ENCODE results near the gene NELFCD. TPM values are rescaled to one million over a fixed set of nuclear protein-coding genes. Genes with fewer than 3 reads are reported as not detected.
A peak's percentile ranks its signal among the peaks of the same experiment; 100 is the strongest.

The NELFCD gene
- polyA plus RNA-seq, 1 of the 3 experiments (the other 2 are of a cell fraction), result 90.0 TPM

DNA sequence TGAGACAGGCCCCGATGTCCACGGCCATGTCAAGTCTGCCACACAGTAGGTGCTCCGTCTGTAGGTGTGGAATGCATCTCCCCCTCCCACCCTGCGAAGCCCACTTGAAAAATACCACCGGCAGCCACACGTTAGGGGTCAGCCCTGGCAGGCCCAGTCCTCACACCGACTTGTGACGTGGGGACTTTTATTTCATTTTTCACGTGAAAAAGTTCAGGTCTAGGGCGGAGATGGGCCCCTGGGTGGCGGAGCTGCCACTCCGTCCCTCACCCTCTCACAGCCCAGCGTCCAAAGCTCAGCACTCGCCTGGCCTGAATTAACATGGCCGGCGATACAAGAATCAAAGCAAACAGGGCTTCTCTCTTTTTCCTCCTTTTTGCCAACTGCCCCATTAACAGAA lies 34.4 kb downstream of the NELFCD start:
- 98% methylated on average over 16 of the region's 16 CpGs for WGBS (ENCODE audit: low lambda C conversion rate)
- Histone ChIP-seq H3F3A (replicated peaks; ENCODE audit: insufficient read depth) (peaks cover 12% of the 10 kb centered on the region), H3K4me2 (no peak overlapping the region), H3K9ac (no peak overlapping the region), H3K27me3 (ENCODE audit: insufficient read depth) (no peaks in the 10 kb centered on the region), H3K9me2 (no peaks in the 10 kb centered on the region), H3K4me3 (ENCODE audit: low read depth in 2 of 2, low read length in 1 of 2) (no peak overlapping the region), H3K9me3 (no peaks in the 10 kb centered on the region), H3K79me2 (ENCODE audit: insufficient read depth) (peaks cover 9% of the 10 kb centered on the region; the same call in 1 of the 2 replicates), H3K27ac (ENCODE audit: low read depth in 2 of 2, low read length in 1 of 2) (peak overlapping the region in 1 of 2 experiments; percentile 64; a peak in 1 of 4 replicates), H3K4me1 (ENCODE audit: control insufficient read depth in 1 of 2, insufficient read depth in 2 of 2, low read depth in 1 of 2, low read length in 1 of 2) (peaks cover 24 to 47% of the 10 kb centered on the region in 2 experiments; a peak in 3 of 4 replicates), H2AFZ (ENCODE audit: low read depth) (no peak overlapping the region), H3K36me3 (replicated peaks in 1 of 2; ENCODE audit: control insufficient read depth in 1 of 2, insufficient read depth in 2 of 2, low read length in 1 of 2) (no peaks in the 10 kb centered on the region), H4K20me1 (ENCODE audit: insufficient read depth) (no peaks in the 10 kb centered on the region)
- DNase-seq, result no peak
- POLR2A ChIA-PET, result interaction anchor here (0.9 to 1.7 kb wide), 2 partner anchors 14 to 35 kb away, joined by 3 to 5 read pairs; no protein-coding TSS in a partner anchor
- CTCF ChIA-PET, result interaction anchor here (1.2 to 1.9 kb wide), 3 partner anchors 14 to 805 kb away, joined by 3 to 9 read pairs (median 4); no protein-coding TSS in a partner anchor
- no peak for TF ChIP-seq POLR2AphosphoS5 (IDR thresholded peaks at IDR 0.05; ENCODE audit: low read depth, low read length)
- TF ChIP-seq, protein P1, sequence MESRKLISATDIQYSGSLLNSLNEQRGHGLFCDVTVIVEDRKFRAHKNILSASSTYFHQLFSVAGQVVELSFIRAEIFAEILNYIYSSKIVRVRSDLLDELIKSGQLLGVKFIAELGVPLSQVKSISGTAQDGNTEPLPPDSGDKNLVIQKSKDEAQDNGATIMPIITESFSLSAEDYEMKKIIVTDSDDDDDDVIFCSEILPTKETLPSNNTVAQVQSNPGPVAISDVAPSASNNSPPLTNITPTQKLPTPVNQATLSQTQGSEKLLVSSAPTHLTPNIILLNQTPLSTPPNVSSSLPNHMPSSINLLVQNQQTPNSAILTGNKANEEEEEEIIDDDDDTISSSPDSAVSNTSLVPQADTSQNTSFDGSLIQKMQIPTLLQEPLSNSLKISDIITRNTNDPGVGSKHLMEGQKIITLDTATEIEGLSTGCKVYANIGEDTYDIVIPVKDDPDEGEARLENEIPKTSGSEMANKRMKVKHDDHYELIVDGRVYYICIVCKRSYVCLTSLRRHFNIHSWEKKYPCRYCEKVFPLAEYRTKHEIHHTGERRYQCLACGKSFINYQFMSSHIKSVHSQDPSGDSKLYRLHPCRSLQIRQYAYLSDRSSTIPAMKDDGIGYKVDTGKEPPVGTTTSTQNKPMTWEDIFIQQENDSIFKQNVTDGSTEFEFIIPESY (IDR thresholded peaks at IDR 0.05; ENCODE audit: borderline replicate concordance, low read depth), result no peak
- TF ChIP-seq, protein P2, sequence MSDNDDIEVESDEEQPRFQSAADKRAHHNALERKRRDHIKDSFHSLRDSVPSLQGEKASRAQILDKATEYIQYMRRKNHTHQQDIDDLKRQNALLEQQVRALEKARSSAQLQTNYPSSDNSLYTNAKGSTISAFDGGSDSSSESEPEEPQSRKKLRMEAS (IDR thresholded peaks at IDR 0.05; ENCODE audit: low read depth), result no peak
- TF ChIP-seq SMC3 (IDR thresholded peaks at IDR 0.05; ENCODE audit: low read depth, low read length), result no peak
- TF ChIP-seq, protein P3, sequence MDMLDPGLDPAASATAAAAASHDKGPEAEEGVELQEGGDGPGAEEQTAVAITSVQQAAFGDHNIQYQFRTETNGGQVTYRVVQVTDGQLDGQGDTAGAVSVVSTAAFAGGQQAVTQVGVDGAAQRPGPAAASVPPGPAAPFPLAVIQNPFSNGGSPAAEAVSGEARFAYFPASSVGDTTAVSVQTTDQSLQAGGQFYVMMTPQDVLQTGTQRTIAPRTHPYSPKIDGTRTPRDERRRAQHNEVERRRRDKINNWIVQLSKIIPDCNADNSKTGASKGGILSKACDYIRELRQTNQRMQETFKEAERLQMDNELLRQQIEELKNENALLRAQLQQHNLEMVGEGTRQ (IDR thresholded peaks at IDR 0.05; ENCODE audit: borderline replicate concordance, low read depth, low read length), result no peak
- TF ChIP-seq GABPA (IDR thresholded peaks at IDR 0.05; ENCODE audit: low read depth), result no peak
- TF ChIP-seq TAF1 (IDR thresholded peaks at IDR 0.05; ENCODE audit: borderline replicate concordance, low read depth, low read length), result no peak
- TF ChIP-seq EZH2phosphoT487 (IDR thresholded peaks at IDR 0.05; ENCODE audit: borderline replicate concordance, low read depth), result no peak
- TF ChIP-seq, protein P4, sequence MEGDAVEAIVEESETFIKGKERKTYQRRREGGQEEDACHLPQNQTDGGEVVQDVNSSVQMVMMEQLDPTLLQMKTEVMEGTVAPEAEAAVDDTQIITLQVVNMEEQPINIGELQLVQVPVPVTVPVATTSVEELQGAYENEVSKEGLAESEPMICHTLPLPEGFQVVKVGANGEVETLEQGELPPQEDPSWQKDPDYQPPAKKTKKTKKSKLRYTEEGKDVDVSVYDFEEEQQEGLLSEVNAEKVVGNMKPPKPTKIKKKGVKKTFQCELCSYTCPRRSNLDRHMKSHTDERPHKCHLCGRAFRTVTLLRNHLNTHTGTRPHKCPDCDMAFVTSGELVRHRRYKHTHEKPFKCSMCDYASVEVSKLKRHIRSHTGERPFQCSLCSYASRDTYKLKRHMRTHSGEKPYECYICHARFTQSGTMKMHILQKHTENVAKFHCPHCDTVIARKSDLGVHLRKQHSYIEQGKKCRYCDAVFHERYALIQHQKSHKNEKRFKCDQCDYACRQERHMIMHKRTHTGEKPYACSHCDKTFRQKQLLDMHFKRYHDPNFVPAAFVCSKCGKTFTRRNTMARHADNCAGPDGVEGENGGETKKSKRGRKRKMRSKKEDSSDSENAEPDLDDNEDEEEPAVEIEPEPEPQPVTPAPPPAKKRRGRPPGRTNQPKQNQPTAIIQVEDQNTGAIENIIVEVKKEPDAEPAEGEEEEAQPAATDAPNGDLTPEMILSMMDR (IDR thresholded peaks at IDR 0.05), result no peak

Measured in SK-N-SH (cell line).